ENCODE results near the gene LPAR1.

DNA sequence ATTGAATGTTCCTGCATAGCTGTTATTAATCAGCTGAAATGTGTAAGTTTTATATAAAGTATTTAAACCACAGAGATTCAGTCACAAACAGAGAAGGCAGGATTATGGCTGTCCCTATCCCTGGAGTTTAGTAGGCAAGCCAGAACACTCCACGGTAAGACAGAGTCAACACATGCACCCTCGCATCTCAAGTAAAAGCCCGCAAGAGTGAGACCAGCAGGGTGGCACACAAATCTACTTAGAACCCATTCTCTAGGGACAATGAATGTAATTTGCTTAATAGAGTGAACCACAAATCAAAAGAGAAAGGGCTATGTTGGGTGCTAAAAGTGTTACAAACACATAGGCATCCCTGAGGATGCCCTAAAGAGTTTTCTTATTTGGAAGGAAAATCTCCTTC lies 35.1 kb downstream of the LPAR1 start:
- TF ChIP-seq POLR2A (IDR thresholded peaks at IDR 0.05; ENCODE audit: low read depth, low read length) (no peak), POLR2AphosphoS5 (IDR thresholded peaks at IDR 0.05; ENCODE audit: low read depth, low read length) (no peak), TAF1 (IDR thresholded peaks at IDR 0.05; ENCODE audit: low read depth, low read length) (no peak)

All from GM12891 (cell line).